Body of pancreas (tissue), 4 donors: Measurements from ENCODE around the gene C1orf198. TPM values are rescaled to one million over a fixed set of nuclear protein-coding genes. Genes with fewer than 3 reads are reported as not detected.
A peak's percentile ranks its signal among the peaks of the same experiment; 100 is the strongest.

ENCODE experiments used
- ATAC-seq: fragments of 150-250 bp; one replicate; pipeline ENCODE4 v1.9.1; 2016
- DNase-seq, 4 donors: peaks; one replicate each; pipeline ENCODE4 v3.0.0-alpha.2; 2019
- H3K27ac ChIP-seq, 4 donors: fragments of 200-600 bp; sonication (generic); 1 replicate in 3 of 4; 2 replicates in 1 of 4; pipeline versions ENCODE4 v1.5.1 to v1.6.1; 2016 to 2019; ENCODE audit warnings: mild to moderate bottlenecking in 1 of 4, mixed read lengths in 1 of 4, moderate library complexity in 1 of 4
- H3K27me3 ChIP-seq, 2 donors: fragments of 200-600 bp; sonication (generic); one replicate each; pipeline ENCODE4 v1.6.0; 2016; ENCODE audit warnings: mild to moderate bottlenecking in 1 of 2
- H3K36me3 ChIP-seq, 2 donors: fragments of 200-600 bp; sonication (generic); replicated peaks in 1 of 2; 2 replicates each; pipeline ENCODE4 v1.5.1; 2016; ENCODE audit warnings: low read depth in 2 of 2; ENCODE audit not compliant: insufficient read depth in 1 of 2
- H3K4me1 ChIP-seq: fragments of 200-600 bp; sonication (generic); one replicate; pipeline ENCODE4 v1.6.0; 2016
- H3K4me3 ChIP-seq, 2 donors: fragments of 200-600 bp; sonication (generic); 1 replicate in 1 of 2; 2 replicates in 1 of 2; pipeline ENCODE4 v1.5.1; 2016 to 2019
- H3K9me3 ChIP-seq, 3 donors: fragments of 200-600 bp; sonication (generic); 1 replicate in 2 of 3; 2 replicates in 1 of 3; pipeline ENCODE4 v1.5.1; 2016
- POLR2A ChIP-seq, 3 donors: fragments of 450-650 bp; IDR thresholded peaks; one replicate each; pipeline ENCODE4 v1.6.1; 2016; ENCODE audit warnings: antibody characterized with exemption in 3 of 3, mild to moderate bottlenecking in 2 of 3
- WGBS, 2 donors: methylation state at CpG; one replicate each; pipeline ENCODE4 v1.1.5; 2017; 5-methylcytosine and 5-hydroxymethylcytosine counted together
- intact Hi-C: fragments of 100-400 bp; cut with DNase I; formaldehyde crosslinking; loops from one replicate; pipeline ENCODE4 v1.15.1; 2023
- total RNA-seq, 2 donors: library from RNA; depleted of rRNA; stranded (reverse); fragments of >200 nt; gene quantifications; one replicate each; pipeline ENCODE4 v1.1.0, GENCODE V29; 2016
- TF ChIP-seq, protein P1 (sequence below), 7 experiments: fragments of 450-650 bp in 4 of 7; fragments of 200-600 bp in 3 of 7; sonication (generic) in 3 of 7; IDR thresholded peaks; one replicate each; pipeline ENCODE4 v1.5.1; 2016 to 2019; ENCODE audit warnings: antibody characterized with exemption in 7 of 7

C1orf198 gene
- total RNA-seq, 2 donors from 2014 or later: 29.0 to 66.7 TPM

GRCh38 chr1:230905733-230906132 lies 37.4 kb upstream of the C1orf198 start:
- DNase-seq: no peak
- H3K9me3 ChIP-seq: no peaks in the 10 kb centered on the region
- 85 to 87% methylated on average over 5 of the region's 5 CpGs for WGBS, 2 donors
- no peaks in the 10 kb centered on the region for H3K27me3 ChIP-seq
- no peak overlapping the region for H3K4me3 ChIP-seq
- no peak for ATAC-seq
- peaks cover 12% of the 10 kb centered on the region for H3K4me1 ChIP-seq
- TF ChIP-seq, protein P1, sequence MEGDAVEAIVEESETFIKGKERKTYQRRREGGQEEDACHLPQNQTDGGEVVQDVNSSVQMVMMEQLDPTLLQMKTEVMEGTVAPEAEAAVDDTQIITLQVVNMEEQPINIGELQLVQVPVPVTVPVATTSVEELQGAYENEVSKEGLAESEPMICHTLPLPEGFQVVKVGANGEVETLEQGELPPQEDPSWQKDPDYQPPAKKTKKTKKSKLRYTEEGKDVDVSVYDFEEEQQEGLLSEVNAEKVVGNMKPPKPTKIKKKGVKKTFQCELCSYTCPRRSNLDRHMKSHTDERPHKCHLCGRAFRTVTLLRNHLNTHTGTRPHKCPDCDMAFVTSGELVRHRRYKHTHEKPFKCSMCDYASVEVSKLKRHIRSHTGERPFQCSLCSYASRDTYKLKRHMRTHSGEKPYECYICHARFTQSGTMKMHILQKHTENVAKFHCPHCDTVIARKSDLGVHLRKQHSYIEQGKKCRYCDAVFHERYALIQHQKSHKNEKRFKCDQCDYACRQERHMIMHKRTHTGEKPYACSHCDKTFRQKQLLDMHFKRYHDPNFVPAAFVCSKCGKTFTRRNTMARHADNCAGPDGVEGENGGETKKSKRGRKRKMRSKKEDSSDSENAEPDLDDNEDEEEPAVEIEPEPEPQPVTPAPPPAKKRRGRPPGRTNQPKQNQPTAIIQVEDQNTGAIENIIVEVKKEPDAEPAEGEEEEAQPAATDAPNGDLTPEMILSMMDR (IDR thresholded peaks at IDR 0.05): no peak
- TF ChIP-seq POLR2A (IDR thresholded peaks at IDR 0.05): no peak
- intact Hi-C loops: no loop called here
- no peak overlapping the region for H3K27ac ChIP-seq
- H3K36me3 ChIP-seq: peaks cover 0 to 12% of the 10 kb centered on the region in 2 donors

DNA sequence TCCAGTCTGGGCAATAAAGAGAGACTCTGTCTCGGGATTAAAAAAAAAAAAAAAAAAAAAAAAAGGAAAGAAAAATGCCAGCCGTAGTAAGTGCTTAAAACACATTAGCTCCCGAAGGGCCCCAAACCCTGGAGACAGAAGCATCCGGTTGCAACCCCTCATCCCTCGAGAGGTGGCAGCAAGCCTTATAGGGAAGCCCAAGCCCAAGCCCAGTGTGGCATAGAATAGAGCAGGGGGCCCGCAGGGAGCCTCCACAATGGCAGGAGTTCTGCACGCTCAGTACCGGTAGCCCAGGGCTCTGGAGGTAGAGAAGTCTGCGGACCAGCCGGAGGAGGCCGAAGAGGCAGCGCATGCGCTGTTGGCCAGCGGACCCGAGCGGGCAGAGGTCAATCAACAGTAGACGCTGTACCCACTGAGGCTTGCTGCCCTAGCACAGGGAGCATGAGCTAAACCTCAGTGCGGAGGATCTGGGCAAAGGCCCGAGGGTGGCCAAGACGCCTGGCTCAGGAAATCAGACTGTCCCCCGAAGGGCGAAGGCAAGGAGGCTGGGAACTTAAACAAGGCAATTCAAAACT lies 34.1 kb upstream of the C1orf198 start:
- H3K9me3 ChIP-seq: no peaks in the 10 kb centered on the region
- TF ChIP-seq, protein P1 (IDR thresholded peaks at IDR 0.05): no peak
- no peak for TF ChIP-seq POLR2A (IDR thresholded peaks at IDR 0.05)
- H3K27me3 ChIP-seq: no peaks in the 10 kb centered on the region
- peaks cover 14% of the 10 kb centered on the region for H3K4me1 ChIP-seq
- 96 to 97% methylated on average over 17 to 22 of the region's 22 CpGs for WGBS, 2 donors
- H3K27ac ChIP-seq: no peak overlapping the region
- no peak for ATAC-seq
- intact Hi-C loops: no loop called here
- H3K4me3 ChIP-seq: no peak overlapping the region
- DNase-seq: no peak
- peaks cover 0 to 2% of the 10 kb centered on the region in 2 donors for H3K36me3 ChIP-seq

DNA sequence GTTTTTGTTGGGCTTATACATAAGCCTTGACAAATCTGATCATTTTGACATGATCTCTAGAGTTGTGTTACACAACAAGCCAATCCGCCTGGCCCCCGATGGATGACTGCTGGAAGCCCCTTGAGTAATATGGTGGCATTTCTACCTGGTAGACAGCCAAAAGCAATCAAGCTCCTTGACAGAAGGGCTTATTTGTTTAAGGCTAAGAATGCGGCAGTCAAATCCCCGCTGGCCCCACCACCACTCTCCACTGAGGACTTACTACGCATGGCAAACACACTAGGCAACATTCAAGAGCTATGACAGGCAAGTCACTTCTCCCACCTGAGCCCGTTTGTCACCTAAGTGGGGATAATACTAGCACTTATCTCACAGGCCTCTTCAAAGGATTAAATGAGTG lies 33.4 kb upstream of the C1orf198 start:
- no peaks in the 10 kb centered on the region for H3K9me3 ChIP-seq
- intact Hi-C loops: no loop called here
- 71 to 89% methylated on average over 5 to 6 of the region's 6 CpGs for WGBS, 2 donors
- TF ChIP-seq, protein P1 (IDR thresholded peaks at IDR 0.05): no peak
- no peak for TF ChIP-seq POLR2A (IDR thresholded peaks at IDR 0.05)
- H3K4me1 ChIP-seq: peaks cover 14% of the 10 kb centered on the region
- H3K27ac ChIP-seq: peak overlapping the region in 3 of 4 donors; percentile 45 to 74 (median 70)
- no peaks in the 10 kb centered on the region for H3K36me3 ChIP-seq
- no peaks in the 10 kb centered on the region for H3K27me3 ChIP-seq
- no peak for ATAC-seq
- no peak for DNase-seq
- no peak overlapping the region for H3K4me3 ChIP-seq

DNA sequence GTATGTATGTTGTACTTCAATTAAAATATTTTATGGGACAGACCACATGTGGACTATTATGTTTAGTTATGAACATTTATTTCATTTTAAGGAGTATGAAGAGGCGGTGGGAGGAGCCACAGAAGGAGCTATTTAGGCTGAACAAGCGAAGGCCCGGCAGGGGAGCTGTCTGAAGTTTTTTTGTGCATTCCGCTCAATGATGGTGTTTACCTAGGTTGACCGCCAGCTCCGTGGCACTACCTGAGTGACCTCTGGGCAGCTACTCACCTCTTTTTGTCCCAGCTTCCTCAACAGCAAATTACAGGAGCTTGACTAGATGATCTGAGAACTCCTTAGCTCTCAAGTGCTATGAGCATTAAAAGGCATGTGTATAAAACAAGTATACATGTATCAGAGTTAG lies 32.7 kb upstream of the C1orf198 start:
- no peaks in the 10 kb centered on the region for H3K36me3 ChIP-seq
- no peak for TF ChIP-seq POLR2A (IDR thresholded peaks at IDR 0.05)
- TF ChIP-seq, protein P1 (IDR thresholded peaks at IDR 0.05): no peak
- H3K4me1 ChIP-seq: peaks cover 14% of the 10 kb centered on the region
- H3K27me3 ChIP-seq: no peaks in the 10 kb centered on the region
- WGBS, 2 donors: 65 to 85% methylated on average over 6 of the region's 6 CpGs
- H3K9me3 ChIP-seq: no peaks in the 10 kb centered on the region
- peak; percentile 66 for ATAC-seq
- intact Hi-C loops: no loop called here
- peak overlapping the region; percentile 45 to 74 (median 62) for H3K27ac ChIP-seq
- DNase-seq: peak; percentile 25 to 41 (median 32)
- H3K4me3 ChIP-seq: no peak overlapping the region

- Histone ChIP-seq H3K27me3 (no peaks in the 10 kb centered on the region), H3K4me1 (peaks cover 14% of the 10 kb centered on the region), H3K9me3 (no peaks in the 10 kb centered on the region), H3K36me3 (no peaks in the 10 kb centered on the region), H3K27ac (peak overlapping the region; percentile 29 to 74 (median 58)), H3K4me3 (no peak overlapping the region)
- DNase-seq (peak in 2 of 4 donors; percentile 33 to 44), ATAC-seq (peak; percentile 77)
- TF ChIP-seq POLR2A (IDR thresholded peaks at IDR 0.05): peak in 2 of 3 donors; percentile 24 to 52
- TF ChIP-seq, protein P1 (IDR thresholded peaks at IDR 0.05): no peak
- WGBS, 2 donors: 46 to 61% methylated on average over 5 of the region's 5 CpGs
- intact Hi-C loops: no loop called here
These were observed 31.5 kb upstream of the C1orf198 start for GRCh38 chr1:230899841-230900251.
